CD4-positive, alpha-beta T cell treated with Interferon alpha-2 for 1 hour (primary cell): ENCODE data around the gene COL13A1.
A peak's percentile ranks its signal among the peaks of the same experiment; 100 is the strongest.

Source experiments
- DNase-seq, 2 donors: peaks; one replicate each; pipeline ENCODE4 v3.0.0-alpha.2; 2020 to 2022

The COL13A1 gene

DNA sequence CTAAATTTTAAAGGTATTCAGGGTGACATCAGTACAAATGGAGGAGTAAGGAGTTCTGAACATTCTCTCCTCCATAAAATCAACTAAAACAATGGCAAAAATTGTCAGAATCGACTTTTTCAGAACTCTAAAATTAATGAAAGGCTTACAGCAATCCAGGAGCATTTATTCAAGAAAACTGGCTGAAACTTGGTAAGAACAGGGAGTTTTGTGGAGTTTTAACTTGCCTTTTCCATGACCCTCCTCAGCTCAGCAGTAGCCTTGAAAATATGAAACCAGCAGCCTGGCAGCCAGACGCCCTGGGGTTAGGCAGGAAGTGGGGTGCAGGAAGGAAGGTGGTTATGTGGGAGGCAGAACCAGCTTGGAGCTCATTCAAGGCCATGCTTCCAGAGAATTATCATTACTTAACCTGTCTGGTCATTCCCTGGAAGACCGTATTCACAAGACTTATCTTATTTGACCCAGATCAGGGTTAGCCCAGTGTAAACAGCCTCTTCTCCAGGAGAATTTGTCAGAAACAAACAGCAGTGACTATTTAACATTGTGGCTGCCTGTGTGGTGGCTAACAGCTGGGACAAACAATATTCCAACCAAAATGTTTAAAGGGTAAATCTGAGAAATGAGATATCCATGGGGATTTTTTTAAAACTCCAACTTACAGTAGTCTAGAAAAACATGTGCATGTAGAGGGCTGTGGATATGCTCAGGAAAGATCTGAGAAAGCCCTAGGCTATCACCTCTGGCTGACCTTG, 175.3 kb downstream of the COL13A1 start:
- no peak for DNase-seq

DNA sequence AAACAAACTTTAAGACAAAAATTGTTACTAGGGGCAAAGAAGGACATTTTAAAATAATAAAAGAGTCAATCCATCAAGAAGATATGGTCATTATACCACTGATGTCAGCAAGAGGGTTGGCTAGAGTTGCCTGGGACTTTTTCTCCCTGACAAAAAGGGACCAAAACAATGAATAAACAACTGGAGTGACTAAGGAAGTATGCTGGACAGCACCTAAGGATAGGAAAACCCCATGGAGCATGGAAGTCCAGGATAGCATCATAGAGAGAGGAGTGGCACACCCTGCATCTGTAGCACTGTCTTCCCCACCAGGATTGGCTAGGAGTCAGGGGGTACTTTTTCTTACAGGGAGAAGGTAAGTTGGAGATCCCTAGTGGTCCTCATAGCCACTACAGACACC, 177.5 kb downstream of the COL13A1 start:
- DNase-seq, result no peak

DNA sequence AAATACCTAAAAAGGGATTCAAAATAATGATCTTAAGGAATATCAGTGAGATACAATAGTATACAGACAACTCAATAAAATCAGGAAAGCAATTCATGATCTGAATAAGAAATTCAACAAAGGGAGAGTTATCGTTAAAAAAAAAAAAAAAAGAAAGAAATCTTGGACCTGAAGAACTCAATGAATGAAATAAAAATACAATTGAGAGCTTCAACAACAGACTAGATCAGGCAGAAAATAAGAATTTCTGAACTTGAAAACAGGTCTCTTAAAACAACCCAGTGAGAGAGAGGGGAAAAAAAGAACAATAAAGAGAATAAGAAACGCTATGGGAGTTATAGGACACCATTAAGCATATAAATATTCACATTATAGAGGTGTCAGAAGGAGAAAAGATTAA, 179.0 kb downstream of the COL13A1 start:
- no peak for DNase-seq

DNA sequence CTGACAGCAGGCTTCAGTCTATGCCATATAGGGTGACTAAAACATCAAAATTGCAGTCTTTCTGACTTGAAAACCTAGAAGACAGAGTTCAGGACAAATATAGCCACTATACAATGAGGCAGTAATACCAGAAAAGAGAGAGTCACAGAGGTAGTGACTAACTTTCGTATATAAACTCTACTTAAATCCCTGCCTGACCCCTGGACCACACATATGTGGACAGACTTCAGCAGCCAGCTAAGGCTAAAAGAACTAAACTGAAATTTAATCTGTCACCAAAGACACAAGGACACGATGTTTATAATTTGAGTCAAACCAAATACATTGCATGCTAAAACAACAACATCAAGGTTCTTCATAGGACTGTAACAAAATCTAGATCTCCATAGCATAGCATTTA, 186.4 kb downstream of the COL13A1 start:
- DNase-seq, result no peak

DNA sequence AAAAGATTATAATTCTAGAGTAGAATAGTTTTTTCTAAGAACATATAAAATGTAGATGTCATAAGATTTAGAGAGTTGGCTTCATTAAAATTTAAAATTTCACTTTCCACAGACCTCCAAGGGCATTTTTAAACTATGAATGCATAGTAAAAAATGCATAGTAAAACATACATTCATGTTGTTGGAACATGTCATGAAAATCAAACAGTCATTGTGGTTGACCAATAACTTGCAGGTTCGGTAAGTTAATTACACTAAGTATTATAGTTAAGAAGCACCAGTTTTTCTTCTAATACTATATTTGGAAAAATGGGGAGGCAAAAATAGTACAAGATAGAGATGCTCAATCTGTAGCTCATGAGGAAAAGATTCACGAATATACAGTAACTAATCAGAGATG, 189.4 kb downstream of the COL13A1 start:
- no peak for DNase-seq

DNA sequence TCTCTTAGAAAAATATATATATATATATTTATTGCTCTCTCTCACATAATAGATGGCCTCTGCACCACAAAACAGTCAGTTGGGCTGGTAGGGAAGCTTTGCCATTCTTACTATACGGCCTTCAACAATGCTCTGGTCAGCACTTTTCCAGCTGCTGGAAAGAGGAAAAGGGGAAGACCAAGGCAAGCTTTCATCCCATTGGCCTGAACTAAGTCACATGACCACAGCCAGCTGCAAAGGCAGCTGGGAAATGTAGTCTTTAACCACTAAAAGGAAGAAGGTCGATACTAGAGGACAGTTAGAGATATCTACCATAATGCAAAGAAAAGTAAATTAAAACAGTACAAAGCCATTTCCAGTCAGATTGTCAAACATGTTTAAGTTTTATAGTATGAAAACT, 192.6 kb downstream of the COL13A1 start:
- DNase-seq, result peak; percentile 11 to 28

DNA sequence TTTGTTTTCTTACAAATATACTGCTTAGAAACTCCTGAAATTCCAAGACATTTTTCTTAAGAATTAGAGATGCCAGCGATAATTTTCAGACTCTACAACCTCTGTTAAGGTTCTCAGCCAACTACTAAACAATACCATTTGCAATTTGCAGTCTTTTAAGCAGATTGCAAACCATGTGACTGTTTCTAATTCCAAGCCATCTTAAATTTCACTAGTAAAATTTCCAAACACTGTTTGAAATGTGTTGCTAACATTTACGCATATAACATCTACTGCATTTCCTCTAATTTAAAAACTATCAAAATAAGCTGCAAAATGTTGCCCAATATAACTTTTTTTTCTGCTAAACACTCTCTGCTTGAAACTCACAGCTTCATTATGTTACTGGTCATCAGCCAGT, 194.9 kb downstream of the COL13A1 start:
- no peak for DNase-seq

DNA sequence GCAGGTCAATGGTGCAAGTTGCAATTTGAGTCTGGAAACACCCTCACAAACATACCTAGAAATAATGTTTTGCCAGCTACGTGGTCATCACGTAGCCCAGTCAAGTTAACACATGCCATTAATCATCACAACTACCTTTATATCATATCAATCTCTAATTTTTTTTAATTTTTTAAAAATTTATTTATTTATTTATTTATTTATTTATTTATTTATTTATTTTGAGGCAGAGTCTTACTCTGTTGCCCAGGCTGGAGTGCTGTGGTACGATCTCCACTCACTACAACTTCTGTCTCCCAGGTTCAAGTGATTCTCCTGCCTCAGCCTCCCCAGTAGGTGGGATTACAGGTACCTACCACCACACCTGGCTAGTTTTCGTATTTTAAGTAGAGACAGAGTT, 198.6 kb downstream of the COL13A1 start:
- DNase-seq, result no peak

DNA sequence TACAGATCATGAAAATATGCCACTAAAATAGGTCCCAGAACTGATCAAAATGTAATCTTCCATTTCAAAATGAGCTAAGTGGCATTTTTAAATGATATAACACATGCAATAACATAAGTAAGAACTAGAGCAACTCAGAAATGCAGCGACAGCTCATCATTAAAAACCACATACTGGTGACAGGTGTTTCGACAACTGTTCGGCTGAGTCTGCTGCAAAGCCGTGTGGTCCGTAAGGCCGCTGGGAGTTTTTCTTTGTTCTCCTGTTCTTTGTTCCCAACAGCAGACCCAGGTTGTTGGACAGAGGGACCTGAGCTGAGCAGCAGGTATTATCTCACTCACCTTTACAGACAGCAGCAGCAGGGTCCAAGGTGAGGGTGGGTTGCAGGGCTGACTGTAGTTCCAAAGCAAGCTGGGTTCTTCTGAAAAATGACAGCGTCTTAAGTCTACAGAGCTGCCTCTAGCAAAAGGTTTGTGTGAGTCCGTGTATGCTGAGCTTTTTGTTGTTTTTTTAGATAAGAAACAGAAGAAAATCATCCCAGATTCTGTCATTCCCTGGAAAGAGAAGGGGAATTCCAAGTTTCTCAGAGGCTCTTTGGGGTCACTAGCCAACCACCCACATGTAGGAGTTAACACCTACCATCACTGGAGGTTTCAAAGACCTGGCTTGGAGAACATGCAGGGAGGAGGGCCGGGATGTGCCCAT, 205.6 kb downstream of the COL13A1 start:
- no peak for DNase-seq
